ENCODE results near the gene ADAMTS6.

Gene ADAMTS6

DNA sequence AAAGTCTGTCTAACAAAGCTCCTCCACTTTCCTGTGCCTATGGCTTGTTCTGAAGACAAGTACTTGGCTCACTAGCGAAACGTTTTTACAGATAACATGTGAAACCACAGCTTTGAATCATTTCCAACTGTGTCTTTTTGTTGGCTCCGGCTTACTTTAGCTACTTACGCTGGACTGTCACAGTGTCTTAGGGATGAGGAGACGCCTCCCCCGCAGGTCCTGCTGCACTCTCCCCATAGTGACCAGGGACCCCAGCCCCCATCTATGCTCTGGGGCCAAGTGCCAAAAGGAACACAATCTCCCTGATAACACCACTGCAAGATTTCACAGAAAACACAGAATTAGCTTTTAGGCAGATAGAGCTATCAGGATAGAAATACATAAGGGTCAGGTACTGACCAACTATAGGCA lies 219.1 kb downstream of the ADAMTS6 start:
- no peak overlapping the region for H3K27ac ChIP-seq
- TF ChIP-seq, protein P1, sequence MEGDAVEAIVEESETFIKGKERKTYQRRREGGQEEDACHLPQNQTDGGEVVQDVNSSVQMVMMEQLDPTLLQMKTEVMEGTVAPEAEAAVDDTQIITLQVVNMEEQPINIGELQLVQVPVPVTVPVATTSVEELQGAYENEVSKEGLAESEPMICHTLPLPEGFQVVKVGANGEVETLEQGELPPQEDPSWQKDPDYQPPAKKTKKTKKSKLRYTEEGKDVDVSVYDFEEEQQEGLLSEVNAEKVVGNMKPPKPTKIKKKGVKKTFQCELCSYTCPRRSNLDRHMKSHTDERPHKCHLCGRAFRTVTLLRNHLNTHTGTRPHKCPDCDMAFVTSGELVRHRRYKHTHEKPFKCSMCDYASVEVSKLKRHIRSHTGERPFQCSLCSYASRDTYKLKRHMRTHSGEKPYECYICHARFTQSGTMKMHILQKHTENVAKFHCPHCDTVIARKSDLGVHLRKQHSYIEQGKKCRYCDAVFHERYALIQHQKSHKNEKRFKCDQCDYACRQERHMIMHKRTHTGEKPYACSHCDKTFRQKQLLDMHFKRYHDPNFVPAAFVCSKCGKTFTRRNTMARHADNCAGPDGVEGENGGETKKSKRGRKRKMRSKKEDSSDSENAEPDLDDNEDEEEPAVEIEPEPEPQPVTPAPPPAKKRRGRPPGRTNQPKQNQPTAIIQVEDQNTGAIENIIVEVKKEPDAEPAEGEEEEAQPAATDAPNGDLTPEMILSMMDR (conservative IDR thresholded peaks at IDR 0.05): no peak

DNA sequence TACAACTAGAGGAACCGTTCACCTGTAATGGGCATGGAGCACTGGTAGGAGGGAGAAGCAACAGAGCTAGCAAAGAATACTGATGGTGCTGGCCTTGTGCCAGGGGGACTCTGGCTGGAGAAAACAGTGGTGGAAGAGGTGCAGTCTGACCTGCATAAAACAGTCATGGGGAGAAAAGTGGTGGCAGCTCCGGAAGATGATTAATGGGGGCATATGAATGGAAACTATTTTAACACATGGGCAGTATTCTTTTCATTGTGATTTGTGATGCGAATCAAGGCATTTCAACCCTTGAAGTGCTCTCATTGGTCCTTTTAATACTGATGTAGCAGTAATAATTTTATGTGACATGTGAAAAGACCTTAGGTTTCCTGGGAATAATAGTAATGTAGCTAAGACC lies 219.6 kb downstream of the ADAMTS6 start:
- TF ChIP-seq, protein P1 (conservative IDR thresholded peaks at IDR 0.05): no peak
- no peak overlapping the region for H3K27ac ChIP-seq

DNA sequence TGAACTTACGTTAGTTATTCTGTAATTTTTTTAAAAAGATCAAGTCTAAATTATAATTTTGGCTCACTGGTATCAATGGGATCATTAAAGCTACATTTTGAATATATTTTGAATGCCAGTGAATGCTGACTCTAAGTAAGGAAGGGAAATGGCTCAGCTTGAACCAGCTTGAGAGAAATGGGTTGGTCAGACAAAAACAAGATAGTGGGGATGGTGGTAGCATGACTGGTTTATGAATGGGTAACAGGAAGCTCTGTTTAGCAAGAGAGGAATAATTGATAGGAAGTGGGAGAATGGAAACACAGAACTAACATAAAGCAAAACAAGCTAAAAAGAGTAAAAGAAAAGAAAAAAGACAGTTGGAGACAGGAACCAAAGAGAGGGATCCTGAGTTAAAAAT lies 220.2 kb downstream of the ADAMTS6 start:
- no peak overlapping the region for H3K27ac ChIP-seq
- TF ChIP-seq, protein P1 (conservative IDR thresholded peaks at IDR 0.05): no peak

DNA sequence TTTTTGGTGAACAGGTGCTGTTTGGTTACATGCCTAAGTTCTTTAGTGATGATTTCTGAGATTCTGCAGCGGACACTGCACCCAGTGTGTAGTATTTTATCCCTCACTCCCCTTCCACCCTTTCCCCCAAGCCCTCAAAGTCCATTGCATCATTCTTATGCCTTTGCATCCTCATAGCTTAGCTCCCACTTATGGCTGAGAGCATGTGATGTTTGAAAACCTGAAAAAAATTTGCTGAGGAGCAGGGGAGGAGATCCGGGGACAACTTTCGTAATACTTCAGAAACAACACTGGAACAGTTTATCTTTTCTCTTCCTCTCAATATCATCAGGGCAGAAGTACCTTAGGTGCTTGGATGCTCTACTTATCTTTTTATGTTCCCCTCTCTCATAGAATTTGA lies 226.4 kb downstream of the ADAMTS6 start:
- H3K27ac ChIP-seq: no peak overlapping the region
- TF ChIP-seq, protein P1 (conservative IDR thresholded peaks at IDR 0.05): no peak

DNA sequence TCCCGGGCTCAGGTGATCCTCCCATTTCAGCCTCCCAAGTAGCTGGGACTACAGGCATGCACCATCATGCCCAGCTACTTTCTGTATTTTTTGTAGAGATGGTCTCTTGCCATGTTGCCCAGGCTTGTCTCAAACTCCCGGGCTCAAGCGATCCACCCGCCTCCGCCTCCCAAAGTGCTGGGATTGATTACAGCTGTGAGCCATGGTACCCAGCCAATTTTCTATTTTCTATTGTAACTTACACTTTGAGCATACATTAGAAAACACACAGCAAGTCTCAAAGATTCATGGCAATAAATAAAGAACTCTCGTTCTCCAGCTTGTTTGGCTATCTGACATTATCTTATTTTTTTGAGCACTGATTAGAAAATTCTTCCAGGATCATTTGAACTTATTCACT lies 228.7 kb downstream of the ADAMTS6 start:
- TF ChIP-seq, protein P1 (conservative IDR thresholded peaks at IDR 0.05): no peak
- H3K27ac ChIP-seq: no peak overlapping the region

DNA sequence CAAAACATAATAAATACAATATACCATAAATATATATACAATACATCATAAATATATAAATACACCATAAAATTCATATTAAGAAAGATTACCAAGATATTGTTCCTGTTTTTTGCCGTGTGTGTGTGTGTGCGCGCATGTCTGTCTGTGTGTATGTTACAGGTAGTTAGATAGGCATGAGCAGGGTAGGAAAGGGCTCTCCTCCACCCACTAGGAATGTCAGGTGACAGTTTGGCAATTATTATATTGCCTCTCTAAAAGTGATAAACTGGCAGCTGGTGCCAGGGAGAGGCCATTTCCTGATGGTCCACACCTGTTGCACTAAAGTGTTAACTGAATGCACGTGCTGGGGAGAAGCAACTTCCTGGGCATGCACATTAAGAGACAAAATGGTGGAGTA lies 232.8 kb downstream of the ADAMTS6 start:
- TF ChIP-seq, protein P1 (conservative IDR thresholded peaks at IDR 0.05): no peak
- no peak overlapping the region for H3K27ac ChIP-seq

DNA sequence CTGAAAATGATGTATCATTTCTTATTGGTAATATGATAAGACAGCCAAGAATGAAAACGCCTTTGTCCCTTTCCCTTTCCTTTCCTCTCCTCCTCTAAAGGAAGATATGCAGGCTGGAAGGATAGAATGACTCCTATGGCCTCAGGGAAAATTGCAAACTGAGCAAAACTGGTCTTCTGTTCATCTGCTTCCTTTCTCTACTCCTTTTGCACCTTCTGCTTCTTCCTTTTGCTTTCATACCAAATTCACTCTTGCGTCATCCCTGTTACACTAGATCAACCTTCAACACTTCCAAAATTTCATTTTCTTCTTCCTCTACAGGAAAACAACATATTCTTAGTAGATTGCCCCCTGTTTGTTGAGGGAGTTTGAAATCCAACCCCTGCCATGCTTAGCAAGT lies 234.1 kb downstream of the ADAMTS6 start:
- TF ChIP-seq, protein P1 (conservative IDR thresholded peaks at IDR 0.05): no peak

DNA sequence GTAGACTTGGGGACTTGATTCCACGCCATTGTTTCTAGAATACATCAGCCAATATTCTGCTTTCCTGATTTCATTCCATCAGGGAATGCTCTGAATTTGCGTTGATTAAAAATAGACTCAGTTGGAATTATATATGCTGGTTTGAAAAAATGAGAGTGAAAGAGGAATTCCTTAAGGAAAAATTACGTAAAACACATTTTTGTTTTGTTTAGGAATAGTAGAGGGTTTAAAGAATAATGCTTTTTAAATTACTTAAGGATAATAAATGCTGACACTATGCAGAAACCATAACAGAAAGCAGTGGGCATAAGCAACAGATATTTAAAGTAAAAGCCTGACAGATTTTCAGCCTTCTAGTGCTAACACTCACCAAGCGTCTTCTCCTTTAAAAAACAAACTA lies 235.0 kb downstream of the ADAMTS6 start:
- no peak overlapping the region for H3K27ac ChIP-seq
- TF ChIP-seq, protein P1 (conservative IDR thresholded peaks at IDR 0.05): no peak

More for the DNA sequence above, 234.1 kb downstream of the ADAMTS6 start:
- H3K27ac ChIP-seq: no peak overlapping the region

Measured in VCaP (cell line).